HTERT RPE-1 (cell line): Measurements from ENCODE around the gene LDLRAD4.
"Not testable (repeated sequence)": the region's sequence is repeated elsewhere in the genome, so short reads cannot be mapped to it uniquely, and the experiment has no call there.

Source experiments
- in situ Hi-C: fragments of 300-500 bp; cut with MboI; formaldehyde crosslinking; loops from 4 replicates; pipeline ENCODE4 v1.14.3; 2020; ENCODE audit warnings: low sequenced_read_pairs

LDLRAD4 gene

GRCh38 chr18:13684546-13684945 is 466.0 kb downstream of the LDLRAD4 start:
- in situ Hi-C loops, result no loop called here

DNA sequence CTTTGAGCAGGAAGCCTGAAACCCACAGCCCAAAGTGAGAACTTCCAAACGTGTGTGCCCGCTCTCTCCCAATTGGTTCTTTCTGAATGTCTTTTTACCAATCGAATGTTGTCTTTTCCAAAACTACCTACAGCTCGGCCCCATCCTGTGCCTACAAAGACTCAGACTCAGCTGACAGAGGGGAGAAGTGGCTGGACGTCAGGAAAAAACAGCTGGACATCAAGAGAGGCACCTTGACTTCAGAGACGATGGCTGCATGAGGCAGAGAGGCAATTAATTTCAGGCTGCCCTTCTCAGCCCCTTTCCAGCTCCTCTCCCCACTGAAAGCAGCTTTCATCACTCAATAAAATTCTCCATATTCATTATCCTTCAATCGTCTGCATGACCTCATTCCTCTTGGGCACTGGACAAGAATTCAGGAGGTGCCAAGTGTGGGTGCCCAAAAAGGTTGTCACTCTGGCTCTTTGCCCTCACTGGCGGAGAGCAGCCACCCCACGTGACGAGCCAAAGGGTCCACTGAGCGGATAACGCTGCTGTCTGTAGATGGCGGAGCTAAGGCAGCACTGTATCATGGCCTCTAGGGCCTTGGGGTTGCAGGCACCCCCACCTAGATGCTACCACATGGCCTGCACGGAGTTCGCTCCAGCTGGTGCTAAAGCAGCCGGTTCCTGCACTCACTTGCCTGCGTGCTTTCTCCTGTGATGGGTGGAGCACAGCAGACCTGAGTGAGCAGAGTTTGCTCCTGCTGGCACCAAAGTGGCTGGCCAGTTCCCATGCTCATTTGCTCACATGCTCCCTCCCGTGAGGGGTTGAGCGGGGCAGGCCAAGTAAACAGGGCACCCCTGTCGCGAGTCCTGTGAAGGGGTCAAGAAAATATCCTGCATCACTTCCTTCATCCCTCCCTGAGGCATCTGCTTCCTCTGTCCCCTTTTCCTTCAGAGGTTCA is 469.9 kb downstream of the LDLRAD4 start:
- in situ Hi-C loops, result no loop called here

DNA sequence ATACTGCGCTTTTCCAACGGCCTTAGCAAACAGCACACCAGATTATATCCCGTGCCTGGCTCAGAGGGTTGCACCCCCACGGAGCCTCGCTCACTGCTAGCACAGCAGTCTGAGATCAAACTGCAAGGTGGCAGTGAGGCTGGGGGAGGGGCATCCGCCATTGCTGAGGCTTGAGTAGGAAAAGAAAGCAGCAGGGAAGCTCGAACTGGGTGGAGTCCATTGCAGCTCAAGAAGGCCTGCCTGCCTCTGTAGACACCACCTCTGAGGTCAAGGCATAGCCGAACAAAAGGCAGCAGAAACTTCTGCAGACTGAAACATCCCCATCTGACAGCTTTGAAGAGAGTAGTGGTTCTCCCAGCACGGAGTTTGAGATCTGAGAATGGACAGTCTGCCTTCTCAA is 471.5 kb downstream of the LDLRAD4 start:
- in situ Hi-C loops, result not testable (repeated sequence)

GRCh38 chr18:13695337-13695736 is 476.8 kb downstream of the LDLRAD4 start:
- in situ Hi-C loops, result not testable (repeated sequence)

- in situ Hi-C loops, result no loop called here
Observed at GRCh38 chr18:13696961-13697360, 478.4 kb downstream of the LDLRAD4 start.

- in situ Hi-C loops, result no loop called here
Observed at GRCh38 chr18:13700153-13700552, 481.6 kb downstream of the LDLRAD4 start.
